GM10248 (cell line): ENCODE data around the gene ASMT.
"Not testable (repeated sequence)": the region's sequence is repeated elsewhere in the genome, so short reads cannot be mapped to it uniquely, and the experiment has no call there.

Experiments
- CTCF ChIA-PET: fragments of 300-600 bp; sonication (Branson Sonifier 250); formaldehyde crosslinking; extraction: SDS; loops from one replicate; lab custom pipeline; 2021; ENCODE audit warnings: antibody characterized with exemption; lab: Yijun Ruan, JAX
- POLR2A ChIA-PET: fragments of 350-650 bp; sonication (Branson Sonifier 250); formaldehyde crosslinking; extraction: SDS; loops from one replicate; lab custom pipeline; 2020; ENCODE audit warnings: antibody characterized with exemption; lab: Yijun Ruan, JAX
- DNase-seq: peaks from one replicate; pipeline ENCODE4 v3.0.0; 2012; ENCODE audit errors: extremely low spot score
- TF ChIP-seq, protein P1 (sequence below): IDR thresholded peaks from 2 replicates; pipeline ENCODE4 v1.5.1; 2012; ENCODE audit warnings: mild to moderate bottlenecking, low read depth; ENCODE audit errors: extremely low read depth, missing control alignments, control extremely low read depth

Gene ASMT

DNA sequence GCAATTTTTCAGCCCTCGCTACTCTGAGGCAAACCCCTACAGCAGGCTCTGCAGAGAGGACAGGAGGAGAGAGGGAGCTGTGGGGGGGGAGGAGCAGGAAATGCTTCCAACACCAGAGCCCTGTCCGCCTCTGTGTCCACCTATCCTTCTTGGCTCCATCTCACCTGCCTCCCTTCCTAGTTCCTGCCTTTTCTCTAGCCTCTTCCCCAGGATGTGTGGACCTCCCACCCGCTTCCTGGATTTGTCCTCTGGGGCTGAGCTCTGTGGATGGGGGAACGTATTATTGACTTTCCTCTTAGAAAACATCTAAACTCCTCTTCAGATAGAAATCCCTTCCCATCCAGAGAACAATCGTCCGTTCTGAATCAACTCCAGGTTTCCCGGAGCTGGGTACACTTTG is 14.4 kb downstream of the ASMT start:
- POLR2A ChIA-PET = no interaction called here
- CTCF ChIA-PET = no interaction called here
- TF ChIP-seq, protein P1, sequence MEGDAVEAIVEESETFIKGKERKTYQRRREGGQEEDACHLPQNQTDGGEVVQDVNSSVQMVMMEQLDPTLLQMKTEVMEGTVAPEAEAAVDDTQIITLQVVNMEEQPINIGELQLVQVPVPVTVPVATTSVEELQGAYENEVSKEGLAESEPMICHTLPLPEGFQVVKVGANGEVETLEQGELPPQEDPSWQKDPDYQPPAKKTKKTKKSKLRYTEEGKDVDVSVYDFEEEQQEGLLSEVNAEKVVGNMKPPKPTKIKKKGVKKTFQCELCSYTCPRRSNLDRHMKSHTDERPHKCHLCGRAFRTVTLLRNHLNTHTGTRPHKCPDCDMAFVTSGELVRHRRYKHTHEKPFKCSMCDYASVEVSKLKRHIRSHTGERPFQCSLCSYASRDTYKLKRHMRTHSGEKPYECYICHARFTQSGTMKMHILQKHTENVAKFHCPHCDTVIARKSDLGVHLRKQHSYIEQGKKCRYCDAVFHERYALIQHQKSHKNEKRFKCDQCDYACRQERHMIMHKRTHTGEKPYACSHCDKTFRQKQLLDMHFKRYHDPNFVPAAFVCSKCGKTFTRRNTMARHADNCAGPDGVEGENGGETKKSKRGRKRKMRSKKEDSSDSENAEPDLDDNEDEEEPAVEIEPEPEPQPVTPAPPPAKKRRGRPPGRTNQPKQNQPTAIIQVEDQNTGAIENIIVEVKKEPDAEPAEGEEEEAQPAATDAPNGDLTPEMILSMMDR = no peak
- no peak for DNase-seq

DNA sequence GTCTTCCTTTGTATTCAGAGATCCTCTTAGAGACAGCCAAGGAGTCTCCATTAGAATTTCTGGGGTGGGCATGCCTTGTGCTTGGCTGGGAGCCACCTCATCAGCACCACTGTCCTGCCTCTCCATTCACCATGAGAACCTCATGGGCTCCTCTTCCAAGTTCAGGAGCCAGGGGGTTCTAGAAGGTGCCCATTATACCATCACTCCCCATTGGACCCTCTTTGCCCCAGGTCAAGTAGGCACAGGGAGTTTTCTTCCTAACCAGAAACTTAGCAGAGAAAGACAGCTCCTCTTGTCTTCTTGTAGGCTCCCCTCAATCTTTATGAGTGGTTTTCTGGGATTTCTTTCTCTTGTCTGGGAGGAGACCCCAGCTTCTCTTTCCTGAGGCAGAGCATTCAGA is 31.1 kb downstream of the ASMT start:
- TF ChIP-seq, protein P1 = no peak
- no peak for DNase-seq
- ChIA-PET POLR2A (no interaction called here), CTCF (no interaction called here)

DNA sequence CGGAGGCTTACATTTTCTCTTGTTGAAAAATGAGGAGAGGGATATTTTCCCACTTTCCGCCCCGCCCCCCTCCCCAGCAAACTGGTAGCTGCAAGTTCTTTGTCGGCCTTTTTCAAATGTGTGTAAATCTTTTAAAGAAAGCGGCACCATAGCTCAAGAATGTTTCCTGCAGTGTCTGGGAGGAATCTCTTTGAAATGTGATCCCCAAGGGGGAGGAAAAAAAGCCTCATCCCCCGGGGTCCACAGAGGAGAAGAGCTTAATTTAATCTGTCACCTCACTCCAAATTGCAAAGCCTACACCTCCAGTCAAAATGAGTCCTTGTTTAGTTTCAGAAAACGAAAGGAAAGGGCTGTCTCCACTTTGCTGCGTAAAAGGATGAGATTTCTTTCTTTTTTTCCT is 34.8 kb downstream of the ASMT start:
- ChIA-PET CTCF (no interaction called here), POLR2A (no interaction called here)
- DNase-seq = no peak
- TF ChIP-seq, protein P1 = no peak

DNA sequence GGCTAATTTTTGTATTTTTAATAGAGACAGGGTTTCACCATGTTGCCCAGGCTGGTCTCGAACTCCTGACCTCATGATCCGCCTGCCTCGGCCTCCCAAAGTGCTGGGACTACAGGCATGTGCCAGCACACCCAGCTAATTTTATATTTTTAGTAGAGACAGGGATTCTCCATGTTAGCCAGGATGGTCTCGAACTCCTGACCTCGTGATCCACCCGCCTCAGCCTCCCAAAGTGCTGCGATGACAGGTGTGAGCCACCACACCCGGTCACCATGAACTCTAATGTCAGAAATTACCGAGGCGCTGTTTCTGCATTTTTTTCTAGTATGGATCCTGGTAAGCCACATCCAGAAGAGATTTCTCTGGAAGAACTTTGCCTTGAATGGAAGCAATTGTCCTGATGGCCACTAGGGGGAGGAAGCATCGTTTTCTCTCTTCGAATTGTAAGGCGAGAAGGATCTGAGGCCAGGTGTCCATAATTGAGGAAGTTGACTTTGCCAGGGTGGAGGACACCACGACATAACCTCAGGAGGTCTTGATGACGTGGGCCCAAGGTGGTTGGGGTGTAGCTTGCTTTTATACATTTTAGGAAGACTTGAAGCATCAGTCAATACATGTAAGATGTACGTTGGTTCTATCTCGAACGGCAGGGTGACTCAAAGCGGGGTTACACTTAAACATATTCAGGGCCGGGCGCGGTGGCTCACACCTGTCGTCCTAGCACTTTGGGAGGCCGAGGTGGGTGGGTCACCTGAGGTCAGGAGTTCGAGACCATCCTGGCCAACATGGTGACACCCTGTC is 37.4 kb downstream of the ASMT start:
- TF ChIP-seq, protein P1 = peak; percentile 75
- POLR2A ChIA-PET, CTCF ChIA-PET: not testable (repeated sequence)
- peak; percentile 67 for DNase-seq

DNA sequence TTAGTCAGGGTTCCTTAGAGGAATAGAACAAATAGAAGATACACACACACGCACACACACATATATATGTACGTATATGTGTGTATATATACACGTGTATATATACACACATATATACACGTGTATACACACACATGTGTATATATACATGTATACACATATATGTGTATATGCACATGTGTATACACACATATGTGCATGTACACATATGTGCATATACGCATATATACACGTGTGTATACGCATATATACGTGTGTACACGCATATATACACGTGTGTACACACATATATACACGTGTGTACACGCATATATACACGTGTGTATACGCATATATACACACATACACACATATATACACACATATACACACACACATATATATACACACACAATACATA is 41.5 kb downstream of the ASMT start:
- CTCF ChIA-PET = no interaction called here
- TF ChIP-seq, protein P1 = no peak
- no peak for DNase-seq
- POLR2A ChIA-PET = no interaction called here

DNA sequence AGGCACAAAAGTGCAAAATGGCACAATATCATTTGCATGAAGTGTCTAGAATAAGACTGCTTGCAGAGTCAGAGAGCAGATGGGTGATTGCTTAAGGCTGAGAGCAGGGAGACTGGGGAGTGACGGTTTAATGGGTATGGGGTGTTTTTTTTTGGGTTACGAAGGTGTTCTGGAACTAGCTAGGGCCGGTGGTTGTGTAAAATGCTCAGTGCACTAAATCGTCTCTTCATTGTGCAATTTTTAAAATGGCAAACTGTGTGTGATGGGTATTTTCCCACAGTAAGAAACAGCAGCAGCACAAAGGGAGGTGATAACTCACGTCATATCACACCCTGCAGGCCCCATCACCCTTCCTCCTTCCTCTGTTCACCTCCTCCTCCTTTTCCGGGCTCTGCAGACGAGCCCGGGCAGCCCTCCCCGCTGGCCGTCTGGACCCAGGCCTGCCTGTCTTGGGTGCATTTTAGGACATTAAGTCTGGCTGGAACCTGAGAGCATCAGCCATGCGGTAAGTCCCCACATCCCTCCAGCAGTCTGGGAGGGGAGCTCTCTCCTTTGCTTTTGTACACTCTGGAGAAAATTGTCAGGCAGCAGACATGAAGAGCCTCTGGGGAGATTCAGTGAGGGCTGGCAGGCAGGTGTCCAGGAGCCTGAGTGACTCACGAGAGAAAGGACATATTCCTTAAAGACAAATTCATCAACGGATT is 42.7 kb downstream of the ASMT start:
- TF ChIP-seq, protein P1 = no peak
- ChIA-PET POLR2A (no interaction called here), CTCF (no interaction called here)
- DNase-seq = peak; percentile 65
